ENCODE data around the gene ZNF536. TPM values are rescaled to one million over a fixed set of nuclear protein-coding genes. Genes with fewer than 3 reads are reported as not detected.

ZNF536 gene
- total RNA-seq (2021) = not detected in 2 replicates
- long read RNA-seq = 0 reads

GRCh38 chr19:30371960-30372824 is at the start of gene ZNF536:
Gene ZNF536, plus strand, starts transcription at chr19:30372384. Its CDS starts 71,179 bp downstream, at chr19:30443563.
- H2BK5ac ChIP-seq (ENCODE audit: insufficient read length, low read length) = no peak within 1 kb of the TSS
- H3K14ac ChIP-seq (ENCODE audit: insufficient read depth, low read length) = peak within 1 kb of the TSS; percentile 18; the same call in 1 of the 2 replicates
- H3K9me3 ChIP-seq (ENCODE audit: control insufficient read depth, low read depth, low read length) = no peaks in the 10 kb centered on the region
- H2BK15ac ChIP-seq (ENCODE audit: low read depth, low read length) = no peak within 1 kb of the TSS
- H3K79me2 ChIP-seq (ENCODE audit: insufficient read depth, low read length) = no peaks in the 10 kb centered on the region
- no peak within 1 kb of the TSS for H3K23ac ChIP-seq (ENCODE audit: insufficient read length, low read depth, low read length)
- H4K5ac ChIP-seq (ENCODE audit: insufficient read length, low read depth, low read length) = no peak within 1 kb of the TSS
- no CpG with 5 or more reads among the region's 9 CpGs for WGBS (ENCODE audit: extremely low coverage, insufficient read length, low lambda C conversion rate)
- no peak within 1 kb of the TSS for H2AK5ac ChIP-seq (ENCODE audit: insufficient read length, low read length)
- H2AFZ ChIP-seq (ENCODE audit: low read length) = no peak within 1 kb of the TSS
- no peak within 1 kb of the TSS for H3K18ac ChIP-seq (ENCODE audit: insufficient read length, low read depth, low read length)
- H2BK120ac ChIP-seq (ENCODE audit: low read depth, low read length, poor library complexity, severe bottlenecking) = no peak within 1 kb of the TSS
- H3K36me3 Mint-ChIP-seq (ENCODE audit: insufficient read depth in 1 of 3, low read depth in 3 of 3) = no peaks in the 10 kb centered on the region
- H4K91ac ChIP-seq (ENCODE audit: insufficient read length, low read depth, low read length) = no peak within 1 kb of the TSS
- H2BK20ac ChIP-seq (ENCODE audit: low read depth, low read length, poor library complexity, severe bottlenecking) = no peak within 1 kb of the TSS
- H4K20me1 ChIP-seq (ENCODE audit: control insufficient read depth, insufficient read depth, insufficient read length) = no peaks in the 10 kb centered on the region
- peak within 1 kb of the TSS; percentile 1 for H3T11ph ChIP-seq (ENCODE audit: low read length)
- H3K9me3 Mint-ChIP-seq = peaks cover 0 to 6% of the 10 kb centered on the region in 2 experiments; a peak in 3 of 5 replicates
- H3K4ac ChIP-seq (ENCODE audit: low read depth, low read length) = no peak within 1 kb of the TSS
- H3K27me3 Mint-ChIP-seq (ENCODE audit: low read depth) = peaks cover 36% of the 10 kb centered on the region
- peak within 1 kb of the TSS; percentile 70 to 98 (median 97); a peak in 6 of 7 replicates for H3K27ac Mint-ChIP-seq
- no peak within 1 kb of the TSS for H3K4me2 ChIP-seq (ENCODE audit: insufficient read depth, insufficient read length, low read length)
- no peak for DNase-seq
- no peak for TF ChIP-seq CTCF (conservative IDR thresholded peaks at IDR 0.05)
- no peak within 1 kb of the TSS for H3K27ac ChIP-seq (ENCODE audit: insufficient read length, low read depth, low read length)
- H3K79me1 ChIP-seq (ENCODE audit: insufficient read depth, low read depth, low read length, poor library complexity, severe bottlenecking) = no peaks in the 10 kb centered on the region
- peaks cover 30 to 49% of the 10 kb centered on the region in 2 experiments for H3K4me1 Mint-ChIP-seq
- no peak within 1 kb of the TSS for H3K9ac ChIP-seq (ENCODE audit: extremely low read depth, insufficient read length, low read length)
- H3K56ac ChIP-seq (ENCODE audit: insufficient read length, low read depth, low read length) = no peak within 1 kb of the TSS
- no peak within 1 kb of the TSS for H4K8ac ChIP-seq (replicated peaks; ENCODE audit: insufficient read length, low read depth, low read length)
- H3K4me3 Mint-ChIP-seq = peak within 1 kb of the TSS; percentile 19 to 69; a peak in 4 of 5 replicates
- H3K27me3 ChIP-seq (ENCODE audit: insufficient read depth, low read length) = peaks cover 3% of the 10 kb centered on the region; the same call in 1 of the 2 replicates
- no peak within 1 kb of the TSS for H2BK12ac ChIP-seq (ENCODE audit: insufficient read length, low read depth, low read length)
- H3K4me1 ChIP-seq (ENCODE audit: insufficient read depth, low read length) = 0 out of 2 replicates have a peak, but pooled peaks cover 3% of the 10 kb centered on the region
- H3K23me2 ChIP-seq (ENCODE audit: insufficient read length, low read depth, low read length, poor library complexity, severe bottlenecking) = peaks cover 12% of the 10 kb centered on the region

All from H9 (cell line).